Measurements from ENCODE around the gene SORCS2.

DNA sequence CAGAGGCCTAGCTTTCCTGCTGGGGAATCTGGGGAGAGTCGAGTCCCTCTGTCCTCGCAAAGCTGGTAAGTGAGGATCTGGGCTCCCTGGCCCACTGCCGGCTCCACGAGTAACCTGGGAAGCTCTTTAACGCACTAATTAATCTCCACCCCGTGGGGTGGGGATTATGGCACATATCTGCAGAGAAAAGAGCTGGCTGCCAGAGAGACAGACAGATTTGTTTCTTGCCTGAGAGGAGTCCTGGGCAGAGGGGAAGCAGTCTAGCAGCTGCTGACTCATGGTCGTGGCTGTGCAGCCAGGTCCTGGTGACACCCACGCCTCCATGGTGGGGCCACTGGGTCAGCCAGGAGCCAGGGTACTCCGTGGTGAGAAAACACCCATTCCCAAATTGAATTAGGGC lies 14.0 kb downstream of the SORCS2 start:
- TF ChIP-seq CTCF (IDR thresholded peaks at IDR 0.05) (no peak), EZH2 (IDR thresholded peaks at IDR 0.05) (no peak), EZH2phosphoT487 (IDR thresholded peaks at IDR 0.05) (no peak)

All from neural progenitor cell (in vitro differentiated cells).